Measurements from ENCODE around the gene KRT86.

DNA sequence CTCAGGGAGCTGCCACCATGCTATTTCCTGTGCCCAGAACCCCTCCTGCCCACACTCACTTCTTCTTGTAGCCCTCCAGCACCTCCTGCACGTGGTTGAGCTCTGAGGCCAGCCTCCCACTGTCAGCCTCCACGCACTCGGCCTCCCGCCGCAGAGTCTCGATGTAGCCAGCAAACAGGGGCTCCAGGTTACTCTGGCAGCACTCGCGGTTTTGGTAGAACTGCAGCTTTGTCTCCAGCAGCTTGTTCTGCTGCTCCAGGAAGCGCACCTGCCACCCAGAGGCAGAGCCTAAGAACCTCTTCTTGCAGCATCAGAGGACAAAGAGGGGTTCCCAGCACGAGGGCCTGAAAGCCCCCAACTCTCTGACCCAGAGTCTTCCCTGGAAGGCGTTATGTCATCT lies 44.7 kb downstream of the KRT86 start:
- TF ChIP-seq, protein P1, sequence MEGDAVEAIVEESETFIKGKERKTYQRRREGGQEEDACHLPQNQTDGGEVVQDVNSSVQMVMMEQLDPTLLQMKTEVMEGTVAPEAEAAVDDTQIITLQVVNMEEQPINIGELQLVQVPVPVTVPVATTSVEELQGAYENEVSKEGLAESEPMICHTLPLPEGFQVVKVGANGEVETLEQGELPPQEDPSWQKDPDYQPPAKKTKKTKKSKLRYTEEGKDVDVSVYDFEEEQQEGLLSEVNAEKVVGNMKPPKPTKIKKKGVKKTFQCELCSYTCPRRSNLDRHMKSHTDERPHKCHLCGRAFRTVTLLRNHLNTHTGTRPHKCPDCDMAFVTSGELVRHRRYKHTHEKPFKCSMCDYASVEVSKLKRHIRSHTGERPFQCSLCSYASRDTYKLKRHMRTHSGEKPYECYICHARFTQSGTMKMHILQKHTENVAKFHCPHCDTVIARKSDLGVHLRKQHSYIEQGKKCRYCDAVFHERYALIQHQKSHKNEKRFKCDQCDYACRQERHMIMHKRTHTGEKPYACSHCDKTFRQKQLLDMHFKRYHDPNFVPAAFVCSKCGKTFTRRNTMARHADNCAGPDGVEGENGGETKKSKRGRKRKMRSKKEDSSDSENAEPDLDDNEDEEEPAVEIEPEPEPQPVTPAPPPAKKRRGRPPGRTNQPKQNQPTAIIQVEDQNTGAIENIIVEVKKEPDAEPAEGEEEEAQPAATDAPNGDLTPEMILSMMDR (IDR thresholded peaks at IDR 0.05; ENCODE audit: low read depth, low read length) = 0 out of 2 replicates have a peak, but pooled peaks have one; percentile 8
- TF ChIP-seq EZH2phosphoT487 (IDR thresholded peaks at IDR 0.05; ENCODE audit: low read depth) = no peak

All from OCI-LY3 (cell line).